ENCODE measurements around the gene GLS. TPM values are rescaled to one million over a fixed set of nuclear protein-coding genes. Genes with fewer than 3 reads are reported as not detected.

GLS gene
- total and polyA plus RNA-seq, 2 of the 13 experiments (the other 11 are each of a cell fraction or from before 2014, with no cell fraction given), result 78.6 to 183 TPM

- peaks cover 2% of the 10 kb centered on the region for H3K4me1 ChIP-seq (ENCODE audit: insufficient read depth, low read length)
- H3K9ac ChIP-seq (ENCODE audit: insufficient read depth, low read depth, low read length), result no peak overlapping the region
- H3K27ac ChIP-seq (ENCODE audit: extremely low read length, insufficient read depth, low read length), result no peak overlapping the region
- no peak overlapping the region for H2AFZ ChIP-seq (ENCODE audit: low read length)
- H3K27me3 ChIP-seq (ENCODE audit: control insufficient read depth in 1 of 2, insufficient read depth in 2 of 2, low read length in 2 of 2), result no peaks in the 10 kb centered on the region
- ATAC-seq (no peak), DNase-seq (ENCODE audit: low spot score) (no peak), FAIRE-seq (no peak)
- peaks cover 33 to 83% of the 10 kb centered on the region in 2 experiments for H3K36me3 ChIP-seq (replicated peaks in 1 of 2; ENCODE audit: control insufficient read depth in 1 of 2, insufficient read depth in 2 of 2, low read length in 2 of 2)
- no TSS peak for BruUV-seq (replicated peaks)
- no peak overlapping the region for H3K4me3 ChIP-seq (replicated peaks in 1 of 3; ENCODE audit: insufficient read depth in 1 of 3, low read depth in 2 of 3, low read length in 3 of 3)
- POLR2A ChIA-PET, result no interaction called here
- in situ Hi-C loops (cut with HindIII; ENCODE audit: extremely low pct_ligation_motif_present, low pct_unique_long_range_greater_than_20kb), result no loop called here
- no peak overlapping the region for H3K4me2 ChIP-seq (ENCODE audit: low read depth, low read length)
- no peaks in the 10 kb centered on the region for H4K20me1 ChIP-seq (ENCODE audit: insufficient read depth, low read length)
- intact Hi-C loops (cut with micrococcal nuclease; ENCODE audit: unreplicated experiment), result no loop called here
- no peaks in the 10 kb centered on the region for H3K79me2 ChIP-seq (ENCODE audit: insufficient read depth, low read length)
- TF ChIP-seq ZNF460 (CRISPR knock-in tag; IDR thresholded peaks at IDR 0.05; ENCODE audit: borderline replicate concordance) (no peak), FOXA1 (IDR thresholded peaks at IDR 0.05) (no peak), FOXA1 (CRISPR knock-in tag; IDR thresholded peaks at IDR 0.05) (no peak), RAD21 (CRISPR knock-in tag; IDR thresholded peaks at IDR 0.05) (no peak), FUBP1 (CRISPR knock-in tag; IDR thresholded peaks at IDR 0.05; ENCODE audit: borderline replicate concordance) (no peak), RCOR2 (CRISPR knock-in tag; IDR thresholded peaks at IDR 0.05) (no peak), RXRB (CRISPR knock-in tag; IDR thresholded peaks at IDR 0.05; ENCODE audit: borderline replicate concordance) (no peak), ZBTB26 (CRISPR knock-in tag; IDR thresholded peaks at IDR 0.05; ENCODE audit: borderline replicate concordance) (no peak), HDAC1 (CRISPR knock-in tag; IDR thresholded peaks at IDR 0.05) (no peak), ZNF570 (CRISPR knock-in tag; IDR thresholded peaks at IDR 0.05; ENCODE audit: borderline replicate concordance) (no peak), KMT2B (CRISPR knock-in tag; IDR thresholded peaks at IDR 0.05) (no peak), ZSCAN22 (CRISPR knock-in tag; IDR thresholded peaks at IDR 0.05) (no peak), HMG20B (CRISPR knock-in tag; conservative IDR thresholded peaks at IDR 0.05) (no peak), RFX3 (CRISPR knock-in tag; IDR thresholded peaks at IDR 0.05) (no peak), NFATC3 (CRISPR knock-in tag; IDR thresholded peaks at IDR 0.05) (no peak), WIZ (CRISPR knock-in tag; IDR thresholded peaks at IDR 0.05) (no peak), SCMH1 (CRISPR knock-in tag; IDR thresholded peaks at IDR 0.05; ENCODE audit: borderline replicate concordance) (no peak), SMYD3 (CRISPR knock-in tag; IDR thresholded peaks at IDR 0.05) (no peak), ZSCAN9 (CRISPR knock-in tag; IDR thresholded peaks at IDR 0.05; ENCODE audit: borderline replicate concordance) (no peak), ATF7-NPFF (CRISPR knock-in tag; IDR thresholded peaks at IDR 0.05; ENCODE audit: low read depth) (no peak), PHF8 (CRISPR knock-in tag; IDR thresholded peaks at IDR 0.05) (no peak)
- CTCF ChIA-PET (ENCODE audit: low intra/inter-chr PET ratio, low total read pairs), result no interaction called here
- H3K9me3 ChIP-seq (ENCODE audit: low read length), result no peaks in the 10 kb centered on the region
- WGBS (ENCODE audit: low lambda C conversion rate), result 93% methylated on average over 5 of the region's 5 CpGs
Observed at GRCh38 chr2:190970873-190971506, 90.4 kb downstream of the GLS start.

Data from HepG2 (cell line).